Measurements from ENCODE around the gene COPZ1.
A peak's percentile ranks its signal among the peaks of the same experiment; 100 is the strongest.

Gene COPZ1

GRCh38 chr12:54359762-54360351, 34.9 kb downstream of the COPZ1 start:
- no peak for DNase-seq (ENCODE audit: low read depth)

GRCh38 chr12:54360717-54361456, 36.0 kb downstream of the COPZ1 start:
- DNase-seq (ENCODE audit: low read depth) = peak; percentile 65

- no peak for DNase-seq (ENCODE audit: low read depth)
These were observed 38.1 kb downstream of the COPZ1 start for GRCh38 chr12:54363047-54363446.

GRCh38 chr12:54363618-54364017, 38.7 kb downstream of the COPZ1 start:
- DNase-seq (ENCODE audit: low read depth) = no peak

GRCh38 chr12:54364413-54364812, 39.5 kb downstream of the COPZ1 start, which contains the start of gene GPR84:
Gene GPR84 (minus strand): TSS chr12:54364486. CDS start chr12:54363851, 635 bp downstream.
- DNase-seq (ENCODE audit: low read depth) = no peak

GRCh38 chr12:54368025-54368708, 43.2 kb downstream of the COPZ1 start:
- no peak for DNase-seq (ENCODE audit: low read depth)

GRCh38 chr12:54368709-54369596, 44.0 kb downstream of the COPZ1 start:
- DNase-seq (ENCODE audit: low read depth) = peak; percentile 79

GRCh38 chr12:54369597-54370131, 44.7 kb downstream of the COPZ1 start:
- DNase-seq (ENCODE audit: low read depth) = no peak

GRCh38 chr12:54370171-54370730, 45.3 kb downstream of the COPZ1 start:
- DNase-seq (ENCODE audit: low read depth) = peak; percentile 81

GRCh38 chr12:54371328-54372112, 46.6 kb downstream of the COPZ1 start:
- peak; percentile 37 for DNase-seq (ENCODE audit: low read depth)

GRCh38 chr12:54372113-54372806, 47.3 kb downstream of the COPZ1 start:
- no peak for DNase-seq (ENCODE audit: low read depth)

GRCh38 chr12:54373649-54374561, 49.0 kb downstream of the COPZ1 start:
- no peak for DNase-seq (ENCODE audit: low read depth)

- DNase-seq (ENCODE audit: low read depth) = no peak
These were observed 49.8 kb downstream of the COPZ1 start for GRCh38 chr12:54374562-54375258.

GRCh38 chr12:54375259-54375579, 50.3 kb downstream of the COPZ1 start:
- no peak for DNase-seq (ENCODE audit: low read depth)

GRCh38 chr12:54376596-54376995, 51.7 kb downstream of the COPZ1 start:
- no peak for DNase-seq (ENCODE audit: low read depth)

- DNase-seq (ENCODE audit: low read depth) = no peak
These were observed 52.1 kb downstream of the COPZ1 start for GRCh38 chr12:54377007-54377406.

GRCh38 chr12:54377797-54378515, 53.0 kb downstream of the COPZ1 start:
- DNase-seq (ENCODE audit: low read depth) = no peak

Measured in fibroblast of gingiva (primary cell).